NCI-H345 treated with DMSO at 0.1 percent for 48 hours (cell line): ENCODE measurements around the gene DNAJB7.
"Not testable (repeated sequence)": the region's sequence is repeated elsewhere in the genome, so short reads cannot be mapped to it uniquely, and the experiment has no call there.

Experiments
- DNase-seq: peaks from one replicate; lab custom pipeline; 2025; ENCODE audit not compliant: unreplicated experiment; lab: John Stamatoyannopoulos, UW

DNAJB7 gene

DNA sequence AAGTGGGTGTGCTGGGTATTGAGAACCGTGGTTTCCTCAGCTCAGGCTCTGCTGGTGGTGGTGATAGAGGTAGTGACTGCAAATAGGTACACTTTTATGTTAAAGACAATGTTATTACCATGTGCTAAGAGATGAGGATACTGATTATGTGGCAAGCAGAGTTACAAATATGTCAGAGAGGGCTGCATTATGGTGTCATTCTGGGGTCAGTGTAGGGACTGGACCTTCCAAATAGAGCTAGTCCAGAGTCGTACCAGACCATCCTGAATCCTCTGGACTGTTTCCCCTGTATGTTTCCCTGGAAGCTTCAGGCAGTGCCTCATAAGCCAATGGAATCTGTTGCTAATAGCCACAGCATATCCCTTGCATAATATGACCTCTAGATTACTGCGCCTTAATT lies at the start of gene DNAJB7:
DNAJB7 (minus strand) TSS at position 101 of the 400 bp plus-strand sequence. CDS start 119 bp downstream, outside the sequence.
- no peak for DNase-seq

DNA sequence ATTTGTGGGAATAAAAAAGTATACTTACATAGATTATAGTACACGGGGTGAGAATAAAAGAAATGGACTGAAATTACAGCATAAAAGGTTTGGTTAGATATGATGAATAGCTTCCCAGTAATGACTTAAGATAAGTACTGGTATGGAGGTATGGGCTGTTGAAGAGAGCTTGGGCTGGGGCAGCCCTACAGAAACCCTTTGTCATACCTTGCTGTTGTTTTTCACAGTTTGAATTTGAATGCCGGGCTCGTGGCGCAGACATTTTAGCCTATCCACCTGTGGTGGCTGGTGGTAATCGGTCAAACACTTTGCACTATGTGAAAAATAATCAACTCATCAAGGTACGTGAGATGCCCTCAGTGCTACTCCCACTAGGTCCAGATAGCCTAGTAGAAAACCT lies 47.0 kb upstream of the DNAJB7 start:
- no peak for DNase-seq

DNA sequence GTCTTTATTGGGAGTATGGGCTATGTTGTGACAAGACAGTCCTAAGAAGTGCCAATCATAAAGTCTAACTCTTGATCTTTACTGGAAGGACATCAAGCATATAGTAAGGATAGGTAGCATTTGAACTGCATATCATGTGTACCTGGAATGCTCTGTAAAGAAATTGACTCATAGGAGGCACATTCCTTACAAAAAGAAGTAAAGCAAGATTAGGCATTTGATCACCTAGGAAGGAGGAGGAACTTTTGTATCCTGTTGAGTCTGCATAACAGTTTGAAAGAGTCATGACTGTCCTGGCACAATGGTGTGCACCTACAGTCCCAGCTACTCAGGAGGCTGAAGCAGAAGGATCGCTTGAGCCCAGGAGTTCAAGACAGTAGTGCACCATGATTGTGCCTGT lies 42.2 kb upstream of the DNAJB7 start:
- no peak for DNase-seq

DNA sequence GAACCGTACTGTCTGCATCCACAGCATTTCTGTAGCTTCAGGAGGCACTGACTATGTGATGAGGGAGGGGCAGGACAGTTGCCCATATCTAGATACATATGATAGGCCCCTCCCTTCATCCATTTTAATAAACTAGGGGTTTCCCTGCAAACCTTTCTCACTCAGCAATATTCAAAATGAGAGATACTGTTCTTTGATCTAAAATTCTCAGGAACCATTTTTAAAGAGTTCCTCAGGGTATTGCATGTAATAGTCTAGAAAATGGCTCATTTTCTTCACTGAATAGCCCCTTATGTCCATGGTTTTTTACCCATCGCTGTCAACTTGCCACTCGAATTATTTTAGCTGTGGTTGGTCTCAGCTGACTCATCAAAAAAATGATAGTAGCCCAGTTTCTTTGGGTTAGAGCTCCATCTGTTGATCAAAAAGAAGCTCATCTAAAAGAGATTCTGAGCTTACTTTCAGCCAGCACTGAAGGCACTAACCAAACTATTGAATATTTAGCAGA lies 37.0 kb upstream of the DNAJB7 start:
- peak; percentile 2 for DNase-seq

DNA sequence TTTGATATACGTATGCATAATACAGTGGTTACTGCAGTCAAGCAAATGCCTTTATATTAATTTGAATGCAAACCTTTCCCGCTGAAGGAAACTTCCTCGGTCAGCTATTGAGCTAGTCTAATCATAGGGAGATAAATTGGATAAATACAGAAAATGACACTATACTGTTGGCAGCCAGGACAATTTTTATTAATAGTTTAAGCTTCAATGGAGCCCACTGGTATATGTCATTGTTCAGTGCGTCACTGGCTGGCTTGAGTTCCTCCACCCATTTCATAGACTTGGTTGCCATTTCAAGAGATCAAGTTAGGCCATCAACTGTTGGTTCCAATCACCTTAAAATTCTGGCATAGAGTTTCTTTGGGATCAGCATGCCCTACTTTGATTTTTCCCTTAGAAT lies 32.5 kb upstream of the DNAJB7 start:
- no peak for DNase-seq

DNA sequence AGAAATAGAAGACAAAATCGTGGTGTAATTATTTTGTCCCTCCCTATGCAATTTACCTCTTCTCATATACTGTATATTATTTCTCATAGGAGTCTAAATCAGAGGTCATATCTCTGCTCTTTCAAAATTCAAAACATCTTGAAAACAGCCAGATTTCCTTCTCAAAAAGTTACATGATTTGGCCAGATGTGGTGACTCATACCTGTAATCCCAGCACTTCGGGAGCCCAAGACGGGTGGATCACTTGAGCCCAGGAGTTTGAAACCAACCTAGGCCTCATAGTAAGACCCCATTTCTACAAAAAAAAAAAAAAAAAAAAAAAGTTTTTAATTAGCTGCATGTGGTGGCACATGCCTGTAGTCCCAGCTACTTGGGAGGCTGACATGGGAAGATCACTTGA lies 29.0 kb upstream of the DNAJB7 start:
- no peak for DNase-seq

DNA sequence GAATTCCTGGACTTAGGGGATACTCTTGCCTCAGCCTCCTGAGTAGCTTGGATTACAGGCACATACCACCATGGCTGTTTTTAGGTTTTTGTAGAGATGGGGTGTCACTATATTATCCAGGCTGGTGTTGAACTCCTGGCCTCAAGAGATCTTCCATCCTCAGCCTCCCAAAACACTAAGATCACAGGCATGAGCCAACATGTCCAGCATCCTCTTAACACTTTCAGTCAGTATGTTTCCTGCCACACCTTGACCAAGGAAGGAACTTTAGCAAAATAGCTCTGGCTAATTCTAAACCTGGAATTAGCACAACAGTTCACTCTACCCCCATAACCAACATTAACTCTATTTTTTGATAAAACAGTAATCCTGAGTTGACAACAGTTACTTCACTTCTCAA lies 27.2 kb upstream of the DNAJB7 start:
- DNase-seq, result no peak

DNA sequence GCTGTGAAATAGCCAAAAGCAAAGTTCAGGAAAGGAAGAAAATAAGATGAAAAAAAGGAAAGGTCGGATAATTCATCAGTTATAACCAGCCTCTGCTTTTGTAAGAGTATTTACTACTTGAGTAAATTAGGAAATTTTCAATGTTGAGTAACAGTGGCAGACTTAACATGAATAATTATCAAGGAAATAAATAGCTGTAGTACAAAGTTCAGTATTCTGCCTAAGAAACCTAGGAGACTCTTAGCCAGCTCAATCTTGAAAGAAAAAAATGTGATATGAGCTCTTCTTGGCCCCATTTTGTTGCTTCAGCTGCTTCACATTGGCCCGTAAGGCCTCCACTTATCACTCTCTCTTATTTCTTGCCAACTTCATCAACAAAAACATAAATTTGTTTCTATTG lies 17.0 kb upstream of the DNAJB7 start:
- DNase-seq, result no peak

DNA sequence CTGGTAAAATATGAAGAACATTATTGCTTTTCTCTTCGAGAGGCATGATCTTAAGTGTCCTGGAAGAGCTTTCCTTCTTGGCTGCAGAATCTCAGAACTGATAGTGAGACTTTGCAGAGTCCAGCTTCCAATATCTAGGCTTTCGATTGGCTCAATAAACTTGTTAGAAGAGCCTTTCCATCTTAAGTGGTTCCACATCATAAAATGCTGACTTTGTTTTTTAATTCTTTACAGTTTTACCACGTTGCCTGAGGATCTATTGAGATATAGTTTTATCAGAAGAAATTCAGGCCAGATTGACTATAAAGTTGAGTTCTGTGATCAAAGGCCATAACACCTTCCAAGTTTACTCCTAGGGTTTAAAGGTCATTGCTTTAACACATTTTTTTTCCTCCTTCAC lies 15.6 kb upstream of the DNAJB7 start:
- DNase-seq, result no peak

DNA sequence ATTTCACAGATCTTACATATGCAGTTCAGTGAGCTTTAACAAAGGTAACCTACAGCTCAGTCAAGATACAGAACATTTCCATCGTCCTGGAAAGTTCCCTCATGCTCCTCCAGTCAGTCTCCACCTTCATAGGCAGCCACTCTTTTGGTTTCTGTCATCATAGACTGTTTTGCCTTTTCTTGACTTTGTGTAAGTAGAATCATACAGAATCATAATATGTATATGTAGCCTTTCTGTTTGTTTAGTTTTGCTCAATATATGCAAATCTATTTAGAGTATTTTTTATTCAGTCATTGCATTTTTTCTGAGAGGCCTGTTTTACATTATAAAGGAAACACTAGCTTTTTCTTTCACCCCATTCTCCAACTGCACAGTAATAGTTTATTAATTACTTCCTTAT lies 15.0 kb upstream of the DNAJB7 start:
- DNase-seq, result no peak

DNA sequence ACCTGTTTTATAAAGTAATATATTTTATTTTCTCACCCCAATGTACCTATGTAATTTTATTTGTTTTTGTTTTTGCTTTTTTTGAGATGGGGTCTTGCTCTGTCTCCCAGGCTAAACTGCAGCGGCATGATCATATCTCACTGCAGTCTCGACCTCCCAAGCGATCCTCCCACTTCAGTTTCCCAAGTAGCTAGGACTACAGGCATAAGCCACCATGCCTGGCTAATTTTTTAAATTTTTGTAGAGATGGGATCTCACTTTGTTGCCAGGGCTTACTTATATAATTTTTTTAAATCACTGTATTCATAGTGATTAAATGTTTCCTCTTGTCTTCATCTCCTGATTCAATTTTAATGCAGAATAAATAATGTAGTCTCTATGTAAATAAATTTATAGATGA lies 13.2 kb upstream of the DNAJB7 start:
- DNase-seq, result no peak

DNA sequence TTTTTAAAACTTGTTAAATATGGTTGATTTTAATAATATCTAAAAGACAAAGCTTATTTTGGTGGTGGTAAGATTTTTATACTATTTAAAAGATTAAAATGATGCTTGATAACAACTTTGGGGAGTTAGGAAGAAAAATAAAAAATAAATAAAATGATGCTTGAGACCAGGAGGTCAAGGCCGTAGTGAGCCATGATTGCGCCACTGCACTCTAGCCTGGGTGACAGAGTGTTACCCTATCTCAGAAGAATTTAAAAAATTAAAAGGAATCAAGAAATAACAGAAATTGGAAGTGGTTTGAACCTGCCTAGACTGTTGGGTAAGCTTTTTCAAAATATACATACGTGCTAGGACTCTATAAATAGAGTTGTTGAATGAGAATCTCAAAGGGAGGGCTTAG lies 12.1 kb upstream of the DNAJB7 start:
- no peak for DNase-seq

DNA sequence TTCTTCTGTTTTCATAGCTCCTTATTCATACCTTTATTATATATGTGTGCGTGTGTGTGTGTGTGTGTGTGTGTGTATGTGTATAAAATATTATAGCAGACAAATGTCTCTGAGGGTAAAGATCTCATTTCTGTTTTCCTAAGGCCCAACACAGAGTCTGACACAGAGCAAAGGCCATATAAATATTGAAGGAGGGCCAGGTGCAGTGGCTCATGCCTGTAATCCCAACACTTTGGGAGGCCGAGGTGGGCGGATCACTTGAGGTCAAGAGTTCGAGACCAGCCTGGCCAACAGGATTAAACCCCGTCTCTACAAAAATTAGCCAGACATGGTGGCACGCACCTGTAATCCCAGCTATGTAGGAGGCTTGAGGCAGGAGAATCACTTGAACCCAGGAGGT lies 6.5 kb upstream of the DNAJB7 start:
- DNase-seq, result not testable (repeated sequence)

DNA sequence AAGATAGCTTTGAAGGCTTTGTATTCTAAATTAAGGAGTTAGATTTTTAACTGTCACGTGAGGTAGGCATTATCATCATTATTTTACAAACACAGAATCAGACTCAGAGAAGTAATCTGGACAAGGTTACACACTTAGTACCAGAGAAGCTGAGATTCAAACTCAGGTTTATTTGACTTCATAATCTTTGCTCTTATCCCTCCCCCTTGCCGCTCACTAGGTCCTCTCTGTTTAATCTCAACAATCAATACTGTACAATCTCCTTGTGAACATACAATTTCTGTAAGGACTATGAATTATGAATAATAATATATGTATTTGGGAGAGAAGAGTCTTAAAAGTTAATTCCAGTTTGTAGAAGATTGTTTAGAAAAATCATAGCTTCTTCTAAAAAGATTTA lies 5.2 kb upstream of the DNAJB7 start:
- DNase-seq, result no peak

DNA sequence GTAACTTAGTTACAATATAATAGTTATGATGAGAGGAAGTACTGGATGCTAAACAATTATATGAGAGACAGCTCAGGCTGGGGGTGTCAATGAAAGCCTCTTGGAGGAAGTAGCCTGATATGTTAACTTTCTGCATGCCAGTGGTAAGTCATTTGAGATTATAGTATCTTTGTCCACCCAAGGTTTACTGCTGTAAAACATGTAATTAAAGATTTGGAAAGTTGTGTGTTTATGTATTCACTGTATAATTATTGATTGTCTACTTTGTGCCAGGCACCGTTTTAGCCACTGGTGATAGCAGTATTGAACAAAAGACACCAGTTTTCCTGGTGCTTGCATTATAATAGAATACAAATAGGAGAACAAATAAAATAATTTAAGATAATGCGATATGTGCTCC lies 624 bp upstream of the DNAJB7 start:
- no peak for DNase-seq

DNA sequence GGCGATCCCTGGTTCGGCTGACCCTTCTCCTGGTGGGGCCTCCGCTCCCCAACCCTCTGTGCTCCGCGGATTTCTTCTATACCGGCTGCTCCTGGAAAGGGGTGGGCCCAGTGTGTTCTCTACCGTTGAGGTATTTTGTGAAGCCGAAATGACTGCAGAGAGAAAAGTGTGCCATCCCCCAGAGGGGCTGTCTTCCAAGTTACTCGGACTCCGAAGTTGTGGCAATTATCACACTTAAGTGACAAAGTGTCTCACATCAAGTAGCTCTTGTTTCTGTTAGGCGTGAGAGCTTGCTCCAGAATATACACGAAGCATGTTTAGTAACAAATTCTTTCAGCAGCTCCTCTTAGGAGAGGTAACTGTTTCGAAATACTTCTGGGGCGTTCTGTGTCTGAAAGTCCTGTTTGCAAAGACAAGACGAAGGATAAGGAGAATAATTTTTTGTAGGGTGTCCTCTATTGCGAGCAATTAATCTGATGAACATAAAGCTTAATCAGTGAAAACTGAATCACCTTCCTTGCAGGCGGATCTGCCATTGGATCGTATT lies 4.5 kb downstream of the DNAJB7 start:
- no peak for DNase-seq

DNA sequence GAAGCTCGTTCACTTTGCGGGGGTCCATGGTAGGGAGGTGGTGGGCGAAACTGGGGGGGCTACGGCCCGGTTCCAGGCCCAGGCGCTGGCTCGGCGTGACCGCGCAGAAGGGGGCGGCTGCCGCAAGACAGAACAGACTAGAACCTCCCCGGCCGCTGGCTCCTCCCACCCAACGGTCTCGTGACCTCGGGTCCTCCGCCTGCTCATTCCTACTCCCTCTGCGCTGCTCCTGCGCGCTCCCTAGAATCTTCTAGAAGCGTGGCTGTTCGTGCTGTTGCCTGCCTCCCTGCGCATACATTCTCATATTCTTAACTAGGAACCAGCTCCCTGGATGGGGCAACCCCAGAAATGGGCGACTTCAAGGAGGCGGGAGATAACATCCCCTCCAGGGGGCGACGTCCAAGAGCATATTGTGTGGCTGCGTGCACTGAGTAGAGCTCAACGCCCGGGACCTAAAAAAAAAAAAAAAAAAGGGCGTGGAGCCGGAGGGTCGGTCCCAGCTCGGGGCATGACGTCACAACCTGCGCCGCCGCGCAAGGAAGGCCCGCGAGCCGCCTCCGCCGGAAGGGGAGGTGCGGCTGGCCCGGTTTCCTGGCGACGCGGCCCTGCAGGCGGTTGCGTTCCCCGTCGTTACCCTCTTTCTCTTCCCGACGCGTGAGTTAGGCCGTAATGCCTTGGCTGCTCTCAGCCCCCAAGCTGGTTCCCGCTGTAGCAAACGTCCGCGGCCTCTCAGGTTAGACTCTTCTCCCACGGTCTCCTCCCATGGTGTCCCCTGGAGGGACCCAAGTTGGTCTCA lies 5.2 kb downstream of the DNAJB7 start, which contains the start of the genes ST13 and XPNPEP3:
ST13 (minus strand) TSS at position 127 of the 796 bp plus-strand sequence; CDS start at position 28, 99 bp downstream.
XPNPEP3 (plus strand) TSS at position 636 of the 796 bp plus-strand sequence; CDS start at position 670, 34 bp downstream.
- DNase-seq, result peak; percentile 85

DNA sequence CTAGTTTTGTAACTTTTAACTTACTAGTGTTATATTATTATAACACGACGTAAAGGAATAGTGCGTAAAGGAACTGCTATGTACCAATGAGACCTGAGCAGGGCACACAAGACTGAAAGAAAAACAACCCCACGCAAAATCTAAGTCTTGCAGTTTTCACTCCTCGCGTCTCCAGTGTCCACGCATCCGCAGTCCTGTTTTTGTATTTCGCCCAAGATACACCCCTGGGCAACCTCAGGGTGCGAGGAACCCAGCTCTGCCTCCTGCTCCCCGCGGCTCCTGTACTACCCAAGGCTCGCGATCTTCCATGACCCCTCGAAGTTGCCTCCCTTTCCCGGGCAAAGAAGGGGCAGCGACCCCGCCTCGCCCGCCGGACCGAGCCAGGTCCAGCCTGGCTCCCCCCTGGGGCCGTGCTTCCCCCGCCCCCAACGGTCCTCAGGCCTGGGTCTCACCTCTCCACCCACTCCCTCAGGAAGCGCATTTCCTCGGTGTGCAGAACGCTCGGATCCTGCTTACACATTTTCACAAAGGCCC lies 5.9 kb downstream of the DNAJB7 start:
- DNase-seq, result no peak

DNA sequence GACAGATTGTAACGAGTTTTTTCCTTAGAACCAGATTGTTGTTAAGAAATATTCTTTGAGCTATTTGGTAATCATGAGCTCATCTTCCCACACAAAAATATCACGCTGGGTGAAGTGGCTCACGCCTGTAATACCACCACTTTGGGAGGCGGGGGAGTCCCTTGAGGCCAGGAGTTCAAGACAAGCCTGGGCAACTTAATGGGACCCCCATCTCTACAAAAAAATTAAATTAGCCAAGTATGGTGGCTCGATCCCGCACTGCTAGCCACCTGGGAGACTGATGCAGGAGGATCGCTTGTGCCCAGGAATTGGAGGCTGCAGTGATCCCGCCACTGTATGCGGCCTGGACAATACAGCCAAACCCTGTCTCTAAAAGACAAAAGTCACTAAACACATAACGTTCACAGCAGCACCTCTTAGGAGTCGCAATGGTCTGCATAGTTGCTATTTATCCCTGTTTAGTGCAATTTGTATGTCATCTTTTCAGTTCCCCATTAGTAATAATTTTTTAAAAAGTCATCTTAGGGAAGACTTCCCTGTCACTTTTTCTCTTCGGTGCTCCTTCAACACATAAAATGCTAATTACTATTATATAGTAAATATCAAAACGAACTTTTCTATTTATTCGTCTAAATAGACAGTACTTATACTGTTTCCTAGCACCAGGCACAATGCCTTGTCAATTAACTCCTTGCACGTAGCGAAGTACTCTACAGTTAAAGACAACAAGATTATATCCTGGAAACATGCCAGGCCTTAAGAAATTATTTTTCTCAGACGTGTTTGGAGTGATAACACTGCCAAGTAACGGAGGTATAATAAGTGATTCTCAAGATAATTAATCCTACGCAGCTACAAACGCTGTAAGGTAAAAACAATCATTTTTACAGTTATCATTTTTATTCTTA lies 6.6 kb downstream of the DNAJB7 start:
- DNase-seq, result no peak

DNA sequence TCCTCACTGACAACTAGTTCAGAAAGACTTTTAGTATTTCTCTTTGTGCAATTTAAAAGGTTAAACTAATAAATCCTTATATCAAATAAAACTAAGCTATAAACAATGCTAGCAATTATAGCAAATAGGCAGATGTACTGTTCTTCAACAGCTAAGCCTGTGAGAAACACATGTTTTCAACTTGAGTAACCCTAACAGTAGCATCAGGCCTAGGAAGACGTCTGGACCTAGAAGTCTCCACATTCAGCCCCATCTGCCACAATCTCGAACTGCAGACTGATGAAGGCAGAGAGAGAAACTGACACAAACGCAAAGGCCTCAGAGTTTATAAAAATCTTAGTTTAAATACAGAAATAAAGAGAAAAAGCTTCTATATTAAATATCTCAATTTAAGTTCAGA lies 8.0 kb downstream of the DNAJB7 start:
- no peak for DNase-seq

DNA sequence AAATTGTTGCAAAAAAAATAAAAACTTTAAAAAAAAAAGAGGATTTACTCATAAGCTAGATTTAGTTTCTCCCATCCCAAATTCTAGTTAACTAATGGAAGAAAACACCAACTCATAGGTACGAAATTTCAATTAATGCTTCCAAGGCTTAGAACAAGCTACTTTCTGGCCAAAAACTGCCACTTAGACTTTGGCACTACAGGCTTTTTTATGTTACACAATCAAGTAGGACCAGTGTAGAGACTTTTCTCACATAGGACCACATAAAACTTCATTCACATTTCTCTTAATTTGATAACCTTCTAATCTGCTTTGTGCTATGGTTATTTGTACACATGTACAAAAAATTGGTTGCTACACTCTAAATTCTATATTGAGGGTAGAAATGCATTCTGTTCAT lies 8.6 kb downstream of the DNAJB7 start:
- no peak for DNase-seq
